ENCODE data around the gene ARHGAP10.
"Not testable (repeated sequence)": the region's sequence is repeated elsewhere in the genome, so short reads cannot be mapped to it uniquely, and the experiment has no call there.

The ARHGAP10 gene

DNA sequence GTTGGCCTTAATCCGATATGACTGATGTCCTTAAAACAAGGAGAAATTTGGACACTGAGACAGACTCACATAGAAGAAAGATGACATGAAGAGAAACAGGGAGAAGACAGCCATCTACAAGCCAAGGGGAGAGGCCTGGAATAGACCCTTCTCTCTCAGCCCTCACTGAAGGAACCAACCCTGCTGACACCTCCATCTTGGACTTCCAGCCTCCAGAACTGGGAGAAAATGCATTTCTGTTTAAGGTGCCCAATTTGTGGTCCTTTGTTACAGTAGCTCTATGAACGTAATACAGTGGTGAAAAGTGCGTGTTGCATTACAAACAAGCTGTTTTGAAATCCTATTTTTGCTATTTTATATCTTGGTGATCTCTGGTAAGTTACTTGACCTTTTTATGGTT, 343.6 kb downstream of the ARHGAP10 start:
- no peak for DNase-seq

DNA sequence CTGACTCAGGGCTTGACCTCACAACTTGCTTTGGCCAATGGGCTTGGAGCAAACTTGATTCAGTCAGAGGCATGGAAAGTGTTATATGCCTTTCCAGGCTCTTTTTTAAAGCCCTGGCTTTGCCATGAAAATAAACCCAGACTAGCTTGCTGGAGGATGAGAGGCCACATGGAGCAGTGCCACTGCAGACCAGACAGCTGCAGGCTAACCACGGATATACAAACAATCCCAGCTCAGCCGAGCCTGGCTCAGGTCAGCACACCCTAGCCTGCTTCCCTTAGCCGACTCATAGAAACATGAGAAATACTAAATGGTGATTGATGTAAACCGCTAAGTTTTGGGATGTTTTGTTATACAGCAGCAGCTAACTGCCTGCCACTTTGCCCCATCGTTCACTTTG, 345.1 kb downstream of the ARHGAP10 start:
- no peak for DNase-seq

DNA sequence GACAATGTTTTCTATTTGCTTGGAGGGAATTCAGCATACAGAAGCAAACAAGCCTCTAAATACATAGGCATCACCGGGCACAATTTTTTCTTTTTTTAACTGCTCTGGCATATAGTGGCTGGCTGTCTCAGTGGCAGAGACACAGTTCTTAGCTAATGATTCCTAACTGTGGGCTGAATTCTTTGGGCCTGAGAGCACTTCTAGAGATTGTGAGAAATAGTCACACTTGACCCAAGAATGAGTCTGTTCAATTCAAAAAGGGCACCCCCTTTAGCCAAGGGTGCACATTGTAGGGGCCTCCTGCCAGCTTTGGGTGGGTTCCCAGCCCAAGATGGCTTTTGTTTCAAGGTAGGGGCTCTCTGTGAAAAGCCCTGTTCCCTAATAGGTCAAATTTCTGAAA, 345.7 kb downstream of the ARHGAP10 start:
- DNase-seq, result no peak

DNA sequence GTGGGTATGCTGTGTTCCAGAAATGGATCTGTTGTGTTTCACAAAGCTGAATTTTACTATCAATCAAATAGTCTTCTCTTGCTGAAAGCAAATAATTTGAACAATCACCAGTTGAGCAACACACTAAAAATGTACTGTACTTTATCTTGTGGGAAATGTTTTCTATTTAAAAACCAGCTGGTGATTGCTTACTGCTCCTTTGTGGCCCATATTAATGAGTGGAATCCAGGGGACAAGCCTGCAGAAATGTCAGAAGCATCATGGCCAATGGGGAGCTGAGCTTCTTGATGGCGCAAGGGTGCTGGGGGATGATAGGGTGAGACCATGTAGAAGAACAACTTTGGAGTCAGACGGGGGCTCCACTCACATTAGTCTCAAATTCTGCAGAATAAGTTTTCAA, 346.2 kb downstream of the ARHGAP10 start:
- DNase-seq, result no peak

DNA sequence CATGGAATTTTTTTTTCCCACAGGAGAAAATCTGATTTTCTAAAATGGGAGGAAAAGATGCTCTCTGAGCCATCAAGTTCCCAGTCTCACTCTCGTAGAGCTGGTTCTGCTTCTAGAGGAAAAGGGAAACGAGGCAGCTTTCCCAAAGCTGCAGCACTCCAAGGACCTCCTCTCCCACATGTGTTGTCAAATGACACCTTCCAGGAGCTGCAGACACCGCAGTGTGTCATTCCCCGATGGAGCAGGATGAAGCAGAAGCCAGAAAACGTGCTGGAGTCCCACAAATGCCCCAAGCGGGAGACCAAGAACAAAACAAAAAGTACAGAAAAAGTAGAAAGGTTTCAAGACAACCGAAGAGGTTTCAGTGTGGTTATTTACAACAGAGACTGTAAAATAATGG, 348.1 kb downstream of the ARHGAP10 start:
- no peak for DNase-seq

DNA sequence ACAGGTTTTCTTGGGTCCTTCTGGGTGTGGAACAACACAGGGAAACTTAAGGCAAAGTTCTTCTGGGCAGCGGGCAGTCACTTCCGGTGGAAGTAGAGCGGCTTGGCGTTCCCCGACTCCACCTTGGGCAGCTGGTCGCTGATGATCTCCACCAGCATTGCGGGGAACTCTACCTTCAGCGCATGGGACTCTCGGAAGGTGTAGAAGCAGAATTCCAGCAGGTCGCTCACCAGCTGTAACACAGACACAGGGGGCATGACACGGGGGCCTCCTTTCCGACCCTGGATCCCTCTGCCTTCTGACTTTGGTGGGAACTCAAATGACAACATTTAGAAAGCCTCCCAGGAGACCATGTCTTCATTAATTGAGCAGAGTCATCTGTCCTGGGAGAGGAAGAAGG, 349.4 kb downstream of the ARHGAP10 start:
- DNase-seq, result no peak

DNA sequence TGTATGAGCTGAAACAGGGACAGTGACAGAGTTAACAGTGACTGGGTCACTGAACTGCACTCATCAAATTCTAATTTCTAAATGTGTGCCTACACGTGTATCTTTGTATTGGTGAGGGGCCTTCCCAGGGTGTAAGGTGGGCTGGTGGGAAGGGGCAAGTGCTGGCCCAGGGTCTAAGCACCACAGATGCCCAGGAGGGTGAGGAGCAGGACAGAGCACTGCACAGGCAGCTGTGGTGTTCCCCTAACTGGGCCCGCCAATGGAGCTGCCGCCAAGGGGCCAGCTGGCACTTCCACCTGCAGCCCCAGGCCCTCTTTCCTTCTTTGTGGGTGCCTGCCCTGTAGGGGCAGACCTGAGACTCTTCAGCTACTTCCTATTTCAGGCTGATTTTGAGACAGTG, 349.9 kb downstream of the ARHGAP10 start:
- DNase-seq, result no peak

DNA sequence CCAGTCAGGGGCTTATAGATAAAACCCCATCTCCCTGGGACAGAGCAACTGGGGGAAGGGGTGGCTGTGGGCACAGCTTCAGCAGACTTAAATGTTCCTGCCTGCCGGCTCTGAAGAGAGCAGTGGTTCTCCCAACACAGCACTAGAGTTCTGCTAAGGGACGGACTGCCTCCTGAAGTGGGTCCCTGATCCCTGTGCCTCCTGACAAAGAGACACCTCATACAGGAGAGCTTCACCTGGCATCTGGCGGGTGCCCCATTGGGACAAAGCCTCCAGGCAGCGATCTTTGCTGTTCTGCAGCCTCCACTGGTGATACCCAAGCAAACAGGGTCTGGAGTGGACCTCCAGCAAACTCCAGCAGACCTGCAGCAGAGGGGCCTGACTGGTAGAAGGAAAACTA, 351.2 kb downstream of the ARHGAP10 start:
- not testable (repeated sequence) for DNase-seq

DNA sequence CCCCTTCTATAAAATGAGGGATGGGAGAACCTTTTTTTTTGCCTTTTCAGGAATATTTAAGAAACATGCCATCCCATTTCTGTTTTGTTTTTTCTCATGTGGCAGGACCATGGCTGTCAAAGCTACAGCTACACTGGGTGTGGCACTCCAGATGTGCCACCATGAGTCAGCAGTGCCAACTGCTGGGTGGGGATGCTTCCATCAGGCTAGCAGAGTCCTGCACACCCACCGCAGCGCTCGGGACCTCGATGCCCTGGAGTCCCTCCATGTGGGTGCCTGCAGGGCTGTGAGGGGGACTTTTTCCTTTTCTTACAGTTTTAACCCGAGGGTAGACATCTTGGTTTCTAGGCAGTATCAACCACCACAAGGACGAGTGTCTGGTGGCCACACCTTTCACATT, 357.7 kb downstream of the ARHGAP10 start:
- DNase-seq, result no peak

DNA sequence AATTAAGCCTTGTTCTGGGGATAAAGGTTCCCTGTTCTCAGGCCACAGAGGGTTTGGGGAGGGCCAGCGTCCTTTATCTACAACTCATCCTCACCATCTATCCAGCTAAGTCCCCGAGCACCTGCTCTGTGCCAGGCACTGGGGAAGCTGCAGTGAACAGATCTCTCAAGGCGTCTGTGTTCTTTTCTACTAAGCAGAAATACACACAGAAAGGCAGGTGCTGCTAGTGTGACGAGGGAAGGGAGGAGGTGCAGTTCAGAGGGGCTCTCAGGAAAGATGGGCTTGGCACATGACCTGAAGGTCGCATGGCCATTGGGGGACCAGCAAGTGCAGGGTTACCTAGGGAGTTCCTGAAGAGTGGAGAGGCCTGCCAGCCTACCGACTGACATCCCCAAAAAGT, 358.1 kb downstream of the ARHGAP10 start:
- no peak for DNase-seq

DNA sequence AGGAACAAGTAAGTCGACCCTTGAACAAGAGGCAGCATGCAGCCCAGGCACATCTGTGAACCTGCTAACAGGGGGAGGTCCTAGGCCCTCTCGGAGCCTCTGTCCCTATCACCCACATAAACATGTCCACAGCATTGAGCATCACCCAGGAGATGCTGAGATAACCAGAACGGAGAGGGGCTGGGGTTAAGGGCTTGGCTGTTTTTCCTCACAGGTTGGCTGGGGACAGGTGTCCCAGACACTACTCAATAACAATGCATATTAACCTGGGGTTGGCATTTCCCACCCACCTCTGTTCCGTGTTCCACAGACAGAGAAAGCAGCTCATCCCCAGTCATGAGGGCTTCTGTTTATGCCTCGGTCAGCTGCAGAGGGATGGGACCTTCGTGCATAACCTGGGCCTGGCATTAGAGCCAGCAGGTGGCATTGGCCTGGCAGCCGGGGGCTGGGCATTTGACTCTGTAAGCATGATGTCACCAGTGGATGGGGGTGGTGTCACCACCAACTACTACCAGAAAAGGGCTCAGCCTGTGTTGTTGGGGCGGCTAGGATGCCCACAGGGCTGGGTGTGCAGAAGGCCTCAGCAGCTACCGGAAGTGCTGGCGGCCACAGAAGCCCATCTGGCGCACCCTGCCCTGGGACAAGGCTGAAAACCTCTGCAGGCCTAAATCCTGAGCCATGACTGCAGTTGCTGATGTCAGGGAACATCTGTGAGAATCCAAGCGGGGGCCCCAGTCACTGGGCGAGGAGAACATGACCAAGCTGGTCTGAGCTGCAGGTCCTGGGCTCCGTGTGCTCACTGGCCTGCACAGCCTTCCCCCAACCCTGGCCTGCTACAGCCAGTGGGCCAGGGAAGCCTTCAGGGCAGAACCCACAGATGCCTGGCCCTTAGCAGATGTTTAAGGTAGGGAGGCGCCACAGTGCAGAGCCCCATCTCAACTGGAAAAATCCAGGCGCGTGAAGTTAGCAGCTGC, 358.9 kb downstream of the ARHGAP10 start:
- no peak for DNase-seq

DNA sequence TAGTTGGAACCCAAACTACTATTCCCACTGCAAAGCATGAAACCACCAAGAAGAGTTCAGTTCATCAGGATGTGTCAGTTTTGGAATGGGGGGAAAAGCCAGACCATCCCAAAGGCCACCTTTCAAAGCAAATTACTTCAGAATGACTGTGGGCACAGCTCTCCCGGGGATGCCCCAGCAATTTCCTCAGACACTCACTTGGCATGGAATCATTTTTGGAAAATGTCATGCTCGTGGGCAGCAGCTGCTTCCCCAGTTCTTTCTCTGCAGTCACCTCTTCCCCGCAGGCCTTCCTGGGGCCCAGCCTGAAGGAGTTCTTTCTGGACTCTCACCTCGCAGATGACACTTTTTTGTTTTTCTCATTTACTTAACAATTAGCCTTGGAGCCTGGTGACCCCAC, 360.0 kb downstream of the ARHGAP10 start:
- no peak for DNase-seq

DNA sequence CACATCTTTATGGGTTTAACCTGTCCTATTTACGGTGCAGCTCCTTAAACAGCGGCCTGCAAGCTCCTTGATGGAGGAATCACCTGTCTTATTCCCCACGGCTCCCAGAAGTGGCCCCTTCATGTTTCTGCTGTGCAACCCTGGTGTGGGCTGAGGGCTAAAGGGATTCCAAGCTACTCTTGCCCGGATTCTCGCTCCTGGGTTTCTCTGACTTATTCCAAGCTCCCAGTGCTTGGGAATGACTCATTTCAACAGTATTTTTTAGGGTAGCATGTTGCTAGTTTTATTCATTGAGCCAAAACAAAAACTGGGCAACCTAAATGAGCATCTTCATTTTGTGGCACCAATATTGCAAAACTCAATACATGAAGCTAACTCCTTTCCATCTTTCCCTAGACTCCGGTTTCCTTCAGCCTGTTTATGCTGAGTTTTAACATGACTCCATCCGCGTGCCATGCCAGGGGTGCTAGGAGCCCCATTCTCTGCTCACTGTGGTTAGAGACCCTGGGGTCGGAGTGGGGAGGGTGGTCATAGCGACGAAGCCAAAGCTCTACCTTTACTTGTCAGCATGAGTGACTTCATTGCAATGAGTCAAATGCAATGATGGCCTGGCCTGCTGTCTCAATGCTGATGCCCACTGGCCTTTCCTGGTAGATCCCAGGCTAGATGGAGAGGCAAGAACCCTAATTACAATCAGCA, 360.6 kb downstream of the ARHGAP10 start:
- DNase-seq, result no peak

DNA sequence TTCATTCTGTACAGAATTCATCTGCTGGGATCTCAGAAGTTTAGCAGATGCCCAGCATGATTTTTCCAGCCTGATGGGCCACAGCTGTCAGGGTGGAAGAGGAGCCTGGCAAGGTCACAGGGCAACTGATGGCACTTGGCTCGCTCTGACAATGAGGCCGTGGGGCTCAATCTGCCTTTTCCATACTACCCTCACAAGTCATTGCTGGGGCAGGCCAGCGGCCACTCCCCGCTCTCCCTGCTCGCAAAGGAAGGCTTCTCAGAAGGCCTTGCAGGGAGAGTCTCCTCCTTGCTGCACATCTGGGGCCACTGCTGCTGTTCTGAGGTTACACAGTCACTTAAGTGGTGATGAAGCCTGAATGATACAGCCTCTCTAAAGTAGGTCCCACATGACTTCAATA, 361.2 kb downstream of the ARHGAP10 start:
- DNase-seq, result no peak

DNA sequence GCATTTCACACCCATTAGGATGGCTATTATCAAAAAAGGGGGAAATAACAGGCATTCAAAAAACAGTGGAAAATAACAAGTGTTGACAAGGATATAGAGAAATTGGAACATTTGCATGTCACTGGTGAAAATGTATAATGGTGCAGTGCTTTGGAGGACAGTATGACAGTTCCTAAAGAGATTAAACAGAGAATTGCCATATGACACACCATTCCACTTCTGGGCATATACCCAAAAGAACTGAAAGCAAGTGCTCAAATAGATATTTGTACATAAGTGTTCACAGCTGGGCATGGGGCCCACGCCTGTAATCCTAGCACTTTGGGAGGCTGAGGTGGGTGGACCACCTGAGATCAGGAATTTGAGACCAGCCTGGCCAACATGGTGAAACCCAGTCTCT, 362.3 kb downstream of the ARHGAP10 start:
- DNase-seq, result no peak

DNA sequence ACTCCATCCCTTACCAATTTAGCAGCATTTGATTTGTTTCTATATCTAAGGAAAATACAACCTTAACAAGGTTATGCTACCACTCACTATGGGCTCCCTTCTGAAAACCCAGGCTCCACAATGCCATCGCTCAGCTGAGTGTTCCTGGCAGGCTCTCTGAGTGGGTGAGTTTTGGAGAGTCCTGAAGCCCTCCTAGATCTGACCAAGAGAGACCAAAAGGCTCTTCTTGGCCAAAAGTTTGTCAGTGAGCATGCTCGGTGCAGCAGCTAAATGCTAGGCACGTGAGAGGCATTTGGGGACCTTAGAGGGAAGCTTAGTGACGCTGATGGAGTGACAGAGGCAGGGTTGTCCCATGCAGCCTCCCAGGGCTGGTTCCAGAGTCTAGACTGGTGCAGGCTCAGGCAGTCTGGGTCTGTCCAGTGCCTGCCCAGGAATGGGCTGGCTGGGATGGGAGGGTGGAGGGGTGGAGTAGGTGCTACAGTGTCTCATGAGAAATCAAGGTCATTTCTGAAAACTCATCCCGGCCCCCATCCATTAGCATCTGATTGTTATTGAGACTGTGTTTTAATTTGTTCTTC, 363.5 kb downstream of the ARHGAP10 start:
- no peak for DNase-seq

DNA sequence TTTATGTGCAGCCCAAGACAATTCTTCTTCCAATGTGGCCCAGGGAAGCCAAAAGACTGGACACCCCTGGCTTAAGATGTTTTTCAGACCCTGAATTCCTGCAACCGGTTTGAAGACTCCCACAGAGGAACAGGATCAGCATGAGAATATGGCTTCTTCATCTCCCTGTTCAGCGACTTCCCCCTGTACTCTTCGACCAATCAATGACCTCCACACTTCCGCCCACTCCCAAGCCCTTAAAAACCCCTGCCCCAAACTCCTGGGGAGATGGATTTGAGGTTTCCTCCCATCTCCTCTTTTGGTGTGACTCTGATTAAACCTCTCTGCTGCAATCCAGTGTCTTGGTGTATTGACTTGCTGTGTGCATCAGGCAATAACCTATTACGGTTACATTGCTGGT, 365.9 kb downstream of the ARHGAP10 start:
- DNase-seq, result no peak

DNA sequence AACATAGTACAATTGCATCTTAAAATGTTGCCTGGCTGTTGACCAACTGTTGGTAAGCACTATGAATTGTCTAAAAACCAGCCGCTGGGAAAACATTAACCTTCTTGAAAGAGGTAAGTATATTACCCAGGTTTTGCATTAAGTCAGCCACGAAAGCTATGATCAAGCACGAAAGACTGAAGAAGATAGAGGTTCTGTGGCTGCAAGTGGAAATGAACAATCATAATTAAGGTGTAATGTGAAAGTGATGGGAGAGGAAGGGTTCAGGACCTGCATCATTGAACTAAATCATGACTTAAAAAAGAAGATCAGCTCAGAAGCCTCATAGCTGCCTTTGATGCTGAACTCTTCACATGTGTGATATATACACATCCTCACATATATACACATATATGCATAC, 369.3 kb downstream of the ARHGAP10 start:
- DNase-seq, result no peak

DNA sequence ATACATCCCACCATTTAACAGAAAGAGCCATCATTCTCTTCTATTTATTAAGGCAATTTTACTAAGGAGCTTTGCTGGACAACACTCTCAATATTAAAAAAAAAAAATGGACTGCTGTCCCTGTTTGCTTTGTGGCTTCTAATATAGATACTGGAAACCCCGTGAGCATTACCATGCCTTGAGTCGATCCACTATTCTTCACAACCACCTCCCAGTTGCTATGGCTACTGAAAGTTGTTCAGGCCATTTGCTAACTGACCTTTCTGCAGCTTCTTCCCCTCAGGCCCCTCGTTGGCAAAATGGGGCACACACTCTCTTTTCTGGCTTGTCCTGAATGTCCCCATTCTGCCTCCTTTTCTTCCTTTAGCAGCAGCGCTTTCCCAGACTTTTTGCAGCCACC, 369.9 kb downstream of the ARHGAP10 start:
- no peak for DNase-seq

DNA sequence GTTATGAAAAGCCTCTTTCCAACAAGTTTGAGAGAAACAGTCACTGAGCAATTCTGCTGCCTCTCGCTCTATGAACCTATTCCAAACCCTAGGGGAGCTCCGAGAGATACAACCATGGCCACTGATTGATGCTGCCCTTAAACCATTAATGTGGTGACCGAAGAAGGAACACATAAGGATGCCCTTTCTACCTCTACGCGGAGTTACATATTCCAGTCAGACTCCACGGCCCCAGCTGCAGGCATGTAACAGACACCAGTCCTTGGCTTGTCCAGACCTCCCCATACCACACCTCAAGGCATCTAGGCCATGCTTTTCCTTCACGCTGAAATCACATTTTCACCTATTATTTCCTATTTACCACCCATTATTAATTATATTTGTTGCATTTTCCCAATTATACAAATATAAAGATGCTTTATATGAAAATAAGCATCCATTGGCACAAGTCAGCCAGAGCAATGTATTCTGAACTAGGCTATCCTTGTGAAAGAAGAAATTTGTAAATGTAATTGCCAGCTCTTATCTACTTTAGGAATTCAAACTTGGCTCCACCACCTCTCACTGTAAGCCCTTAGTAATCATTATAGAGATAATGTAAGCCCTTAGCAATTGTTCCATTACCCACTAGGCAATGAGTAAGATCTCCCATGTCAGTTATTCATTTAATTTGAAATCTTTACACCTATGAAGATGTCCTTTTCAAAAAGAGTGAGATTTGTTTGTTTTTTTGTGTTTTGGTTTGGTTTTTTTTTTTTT, 371.9 kb downstream of the ARHGAP10 start:
- no peak for DNase-seq

DNA sequence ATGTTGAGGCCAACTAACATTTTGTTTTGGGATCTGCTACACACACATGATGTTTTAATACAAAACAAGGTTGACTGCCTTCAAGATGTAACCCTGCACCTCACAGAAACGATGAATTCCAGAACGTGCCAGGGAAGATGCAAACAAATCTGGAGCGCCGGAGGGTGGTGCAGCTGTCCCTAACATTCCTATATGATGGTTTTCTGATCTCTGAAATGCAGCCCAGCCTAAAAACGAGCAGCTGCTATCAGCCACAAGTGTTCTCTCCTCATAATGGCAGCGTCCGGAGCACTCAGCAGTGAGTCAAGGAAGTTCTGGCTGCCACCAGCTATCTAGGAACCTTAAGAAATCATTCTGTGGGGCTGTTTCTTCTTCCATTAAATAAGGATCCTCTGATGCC, 376.9 kb downstream of the ARHGAP10 start:
- no peak for DNase-seq

DNA sequence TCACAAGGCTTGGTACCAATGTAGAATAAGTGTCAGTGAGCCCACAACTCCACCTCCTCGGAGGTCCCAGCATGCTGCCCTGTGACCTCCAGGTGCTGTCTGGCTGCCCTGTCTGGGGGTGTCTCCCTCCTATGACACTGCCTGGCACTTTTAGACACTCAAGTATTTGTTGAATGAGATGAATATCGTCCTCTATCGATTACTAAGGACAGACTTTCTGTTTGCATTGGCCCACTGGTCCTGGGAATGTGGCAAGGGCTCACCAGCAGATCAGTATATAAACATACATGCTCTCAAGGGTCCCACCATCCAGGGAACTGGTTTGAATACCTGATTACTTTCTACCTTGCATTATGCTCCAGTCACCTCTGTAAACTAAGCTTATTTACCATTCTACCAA, 377.3 kb downstream of the ARHGAP10 start:
- no peak for DNase-seq

DNA sequence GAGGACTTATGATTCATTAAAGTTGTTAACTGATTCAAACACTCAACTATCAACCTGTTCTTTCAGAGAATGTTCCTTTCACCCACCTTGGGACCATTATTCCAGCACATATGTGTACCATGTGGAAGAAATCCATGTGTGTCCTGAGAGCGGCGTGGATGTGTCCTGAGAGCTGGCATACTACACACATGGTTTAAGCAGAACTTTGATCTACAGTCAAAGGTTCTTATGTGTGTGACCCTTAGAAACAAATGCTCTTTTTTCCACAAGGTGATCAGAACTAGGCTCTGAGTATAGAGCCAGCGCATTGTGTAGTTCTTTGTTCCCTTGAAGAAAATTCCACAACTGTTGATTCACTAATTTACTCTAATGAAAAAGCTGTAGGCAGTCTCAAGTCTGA, 378.3 kb downstream of the ARHGAP10 start:
- no peak for DNase-seq

Data from SIG-M5 (cell line).